HEK293T (cell line): ENCODE data around the gene TRAPPC2.

Source experiments
- FOXK2 ChIP-seq: fragments of 450-650 bp; IDR thresholded peaks from 2 replicates; pipeline ENCODE4 v1.6.1; 2016; ENCODE audit warnings: mild to moderate bottlenecking
- HDGF ChIP-seq: fragments of 450-650 bp; IDR thresholded peaks from 2 replicates; pipeline ENCODE4 v1.6.1; 2017; ENCODE audit warnings: antibody characterized with exemption, borderline replicate concordance

GRCh38 chrX:13688384-13688957, 45.9 kb downstream of the TRAPPC2 start:
- TF ChIP-seq FOXK2 (no peak), HDGF (no peak)
